GM23338 (cell line): ENCODE data around the gene SCRT2. TPM values are rescaled to one million over a fixed set of nuclear protein-coding genes. Genes with fewer than 3 reads are reported as not detected.

Source experiments
- ATAC-seq: fragments of 200-7000 bp; cut with Tn5 transposase; 3 replicates; pipeline ENCODE4 v1.9.1; 2020
- DNase-seq: peaks from one replicate; pipeline ENCODE4 v3.0.0-alpha.2; 2015; ENCODE audit warnings: low spot score
- H2AFZ ChIP-seq: fragments of 200-600 bp; sonication (generic); 2 replicates; pipeline ENCODE4 v1.8.0; 2016; ENCODE audit warnings: antibody characterized with exemption, mild to moderate bottlenecking, moderate library complexity
- H3F3A ChIP-seq: fragments of 200-600 bp; sonication (generic); replicated peaks from 2 replicates; pipeline ENCODE4 v1.8.0; 2017; ENCODE audit warnings: antibody characterized with exemption, mixed run types, low read depth
- H3K27ac ChIP-seq: fragments of 200-600 bp; sonication (generic); 2 replicates; pipeline ENCODE4 v1.6.1; 2016; ENCODE audit warnings: low read depth
- H3K27me3 ChIP-seq: fragments of 200-600 bp; sonication (generic); 2 replicates; pipeline ENCODE4 v1.8.0; 2016; ENCODE audit warnings: mild to moderate bottlenecking, mixed run types, moderate library complexity; ENCODE audit not compliant: insufficient read depth
- H3K36me3 ChIP-seq: fragments of 200-600 bp; sonication (generic); 2 replicates; pipeline ENCODE4 v1.8.0; 2016; ENCODE audit warnings: mild to moderate bottlenecking; ENCODE audit not compliant: insufficient read depth
- H3K4me1 ChIP-seq: fragments of 200-600 bp; sonication (generic); 2 replicates; pipeline ENCODE4 v1.8.0; 2016; ENCODE audit warnings: mild to moderate bottlenecking, moderate library complexity; ENCODE audit not compliant: insufficient read depth
- H3K4me2 ChIP-seq: fragments of 200-600 bp; sonication (generic); 2 replicates; pipeline ENCODE4 v1.7.1; 2017; ENCODE audit warnings: mixed run types
- H3K4me3 ChIP-seq: fragments of 200-600 bp; sonication (generic); 2 replicates; pipeline ENCODE4 v1.6.1; 2016; ENCODE audit warnings: mixed run types
- H3K79me2 ChIP-seq: fragments of 200-600 bp; sonication (generic); replicated peaks from 2 replicates; pipeline ENCODE4 v1.8.0; 2017; ENCODE audit warnings: mild to moderate bottlenecking; ENCODE audit not compliant: insufficient read depth
- H3K9me2 ChIP-seq: fragments of 200-600 bp; sonication (generic); 2 replicates; pipeline ENCODE4 v1.8.0; 2017; ENCODE audit not compliant: insufficient read depth
- H4K20me1 ChIP-seq: fragments of 200-600 bp; sonication (generic); replicated peaks from 2 replicates; pipeline ENCODE4 v1.8.0; 2017; ENCODE audit warnings: mild to moderate bottlenecking; ENCODE audit not compliant: insufficient read depth
- H3K27ac Mint-ChIP-seq: 2 replicates; pipeline ENCODE4 v1.8.0; 2020; ENCODE audit warnings: inconsistent platforms, mild to moderate bottlenecking, moderate library complexity, mixed read lengths
- H3K27me3 Mint-ChIP-seq: 3 replicates; pipeline ENCODE4 v1.8.0; 2022; ENCODE audit warnings: low read depth, mild to moderate bottlenecking, moderate library complexity, mixed read lengths, inconsistent platforms; ENCODE audit not compliant: insufficient read depth, poor library complexity
- H3K36me3 Mint-ChIP-seq: 3 replicates; pipeline ENCODE4 v1.8.0; 2021; ENCODE audit warnings: low read depth, mild to moderate bottlenecking, inconsistent platforms, moderate library complexity, mixed read lengths
- H3K4me1 Mint-ChIP-seq: 3 replicates; pipeline ENCODE4 v1.8.0; 2020; ENCODE audit warnings: mild to moderate bottlenecking, inconsistent platforms, mixed read lengths
- H3K4me3 Mint-ChIP-seq: 3 replicates; pipeline ENCODE4 v1.8.0; 2021; ENCODE audit warnings: moderate library complexity, mild to moderate bottlenecking, inconsistent platforms, mixed read lengths
- H3K9me3 Mint-ChIP-seq: 3 replicates; pipeline ENCODE4 v1.8.0; 2020; ENCODE audit warnings: moderate library complexity, mild to moderate bottlenecking, inconsistent platforms, mixed read lengths
- CREB1 ChIP-seq: fragments of 250-450 bp; sonication (Bioruptor Pico); IDR thresholded peaks from 2 replicates; pipeline ENCODE4 v1.5.0; 2020; ENCODE audit warnings: low read depth, mild to moderate bottlenecking, moderate library complexity
- EZH2 ChIP-seq: fragments of 200-600 bp; sonication (generic); IDR thresholded peaks from one replicate; pipeline ENCODE4 v1.8.0; 2017; ENCODE audit warnings: antibody characterized with exemption, mild to moderate bottlenecking, low read depth; ENCODE audit not compliant: unreplicated experiment
- JUNB ChIP-seq: IDR thresholded peaks from one replicate; pipeline ENCODE4 v1.6.1; 2016; ENCODE audit warnings: antibody characterized with exemption; ENCODE audit not compliant: unreplicated experiment
- NANOG ChIP-seq: IDR thresholded peaks from 2 replicates; pipeline ENCODE4 v1.6.1; 2016; ENCODE audit warnings: antibody characterized with exemption, borderline replicate concordance
- POLR2AphosphoS5 ChIP-seq: IDR thresholded peaks from 2 replicates; pipeline ENCODE4 v1.6.1; 2016; ENCODE audit warnings: antibody characterized with exemption, low read depth
- STAT1 ChIP-seq: IDR thresholded peaks from one replicate; pipeline ENCODE4 v1.6.1; 2016; ENCODE audit warnings: antibody characterized with exemption; ENCODE audit not compliant: unreplicated experiment
- ZNF114 ChIP-seq: fragments of 250-450 bp; sonication (Bioruptor Pico); IDR thresholded peaks from 2 replicates; pipeline ENCODE4 v1.5.0; 2020; ENCODE audit warnings: mild to moderate bottlenecking, moderate library complexity
- ZNF331 ChIP-seq: fragments of 250-450 bp; sonication (Bioruptor Pico); IDR thresholded peaks from 2 replicates; pipeline ENCODE4 v1.5.0; 2020; ENCODE audit warnings: low read depth, mild to moderate bottlenecking, moderate library complexity
- polyA plus RNA-seq: library from polyadenylated mRNA; unstranded; fragments of >200 nt; fragmentation: Nextera tagmentation; extraction: Ambion mirVana; gene quantifications from 2 replicates; pipeline ENCODE4 v1.2.1, GENCODE V29; 2016
- total RNA-seq: library from RNA; depleted of rRNA; stranded (reverse); fragments of >200 nt; shearing (Covaris generic); gene quantifications from 2 replicates; pipeline ENCODE4 v1.2.3, GENCODE V29; 2014
- TF ChIP-seq, protein P1 (sequence below), 2 experiments: fragments of 200-600 bp in 1 of 2; sonication (generic) in 1 of 2; conservative IDR thresholded peaks; 2 replicates each; pipeline versions ENCODE4 v1.5.1 to v1.6.1; 2016 to 2017; ENCODE audit warnings: antibody characterized with exemption in 2 of 2, low read depth in 2 of 2, mild to moderate bottlenecking in 2 of 2, moderate library complexity in 1 of 2
- TF ChIP-seq, protein P2 (sequence below): IDR thresholded peaks from one replicate; pipeline ENCODE4 v1.6.1; 2018; ENCODE audit warnings: antibody characterized with exemption; ENCODE audit not compliant: unreplicated experiment
- TF ChIP-seq, protein P3 (sequence below): IDR thresholded peaks from 2 replicates; pipeline ENCODE4 v1.6.1; 2016; ENCODE audit warnings: antibody characterized with exemption

The SCRT2 gene
- total and polyA plus RNA-seq, 2 experiments from 2014 or later: 0.31 TPM; not detected in 1

DNA sequence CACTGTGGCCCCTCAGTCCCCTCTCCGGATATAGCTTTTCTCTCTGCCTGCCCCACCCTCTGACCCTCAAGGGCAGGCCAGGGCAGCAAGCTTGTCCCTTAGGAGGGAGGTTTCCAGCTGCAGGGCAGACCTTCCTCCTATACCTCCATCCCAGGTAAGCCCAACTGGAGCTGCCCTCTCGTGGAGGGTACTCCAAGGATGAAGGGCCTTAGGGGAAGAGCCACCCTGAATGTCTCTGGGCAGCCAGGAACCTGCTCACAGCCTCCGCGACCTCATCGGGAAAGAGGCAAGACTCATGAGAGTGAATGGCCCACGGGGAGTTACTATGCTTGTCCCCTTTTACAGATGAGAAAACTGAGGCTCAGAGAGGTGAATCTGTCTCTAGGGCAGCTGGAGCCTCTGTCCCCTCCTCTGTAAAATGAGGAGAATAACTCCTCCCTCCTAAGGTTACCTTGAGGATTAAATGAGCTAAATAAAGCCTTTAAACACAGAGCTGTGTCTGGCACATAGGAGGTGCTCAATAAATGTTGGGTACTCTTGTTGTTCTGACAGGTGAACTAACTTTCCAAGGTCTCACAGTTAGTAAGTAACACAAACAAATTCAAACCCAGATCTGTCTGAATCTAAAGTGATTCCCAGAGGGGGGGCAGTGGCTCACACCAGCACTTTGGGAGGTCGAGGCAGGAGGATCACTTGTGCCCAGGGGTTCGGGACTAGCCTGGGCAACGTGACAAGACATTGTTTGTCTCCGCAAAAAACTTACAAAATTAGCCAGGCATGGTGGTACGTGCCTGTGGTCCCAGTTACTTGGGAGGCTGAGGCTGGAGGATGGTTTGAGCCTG lies 34.7 kb downstream of the SCRT2 start:
- H3K79me2 ChIP-seq: no peaks in the 10 kb centered on the region
- no peaks in the 10 kb centered on the region for H3K9me2 ChIP-seq
- Mint-ChIP-seq H3K9me3 (peaks cover 11% of the 10 kb centered on the region), H3K27me3 (peaks cover 20% of the 10 kb centered on the region), H3K4me3 (peak overlapping the region; percentile 55), H3K27ac (no peak overlapping the region), H3K4me1 (peaks cover 9% of the 10 kb centered on the region), H3K36me3 (peaks cover 3% of the 10 kb centered on the region; the same call in 1 of the 3 replicates)
- no peak for ATAC-seq
- no peak for TF ChIP-seq ZNF331
- TF ChIP-seq, protein P1, sequence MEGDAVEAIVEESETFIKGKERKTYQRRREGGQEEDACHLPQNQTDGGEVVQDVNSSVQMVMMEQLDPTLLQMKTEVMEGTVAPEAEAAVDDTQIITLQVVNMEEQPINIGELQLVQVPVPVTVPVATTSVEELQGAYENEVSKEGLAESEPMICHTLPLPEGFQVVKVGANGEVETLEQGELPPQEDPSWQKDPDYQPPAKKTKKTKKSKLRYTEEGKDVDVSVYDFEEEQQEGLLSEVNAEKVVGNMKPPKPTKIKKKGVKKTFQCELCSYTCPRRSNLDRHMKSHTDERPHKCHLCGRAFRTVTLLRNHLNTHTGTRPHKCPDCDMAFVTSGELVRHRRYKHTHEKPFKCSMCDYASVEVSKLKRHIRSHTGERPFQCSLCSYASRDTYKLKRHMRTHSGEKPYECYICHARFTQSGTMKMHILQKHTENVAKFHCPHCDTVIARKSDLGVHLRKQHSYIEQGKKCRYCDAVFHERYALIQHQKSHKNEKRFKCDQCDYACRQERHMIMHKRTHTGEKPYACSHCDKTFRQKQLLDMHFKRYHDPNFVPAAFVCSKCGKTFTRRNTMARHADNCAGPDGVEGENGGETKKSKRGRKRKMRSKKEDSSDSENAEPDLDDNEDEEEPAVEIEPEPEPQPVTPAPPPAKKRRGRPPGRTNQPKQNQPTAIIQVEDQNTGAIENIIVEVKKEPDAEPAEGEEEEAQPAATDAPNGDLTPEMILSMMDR (conservative IDR thresholded peaks at IDR 0.05; ENCODE audit: low read depth in 2 of 2): peak in 1 of 2 experiments; percentile 29; a peak in 1 of 4 replicates
- no peak for TF ChIP-seq STAT1
- TF ChIP-seq NANOG: no peak
- no peak for TF ChIP-seq ZNF114 (CRISPR knock-in tag)
- no peak overlapping the region for H3K4me3 ChIP-seq
- H3K27ac ChIP-seq: no peak overlapping the region
- no peaks in the 10 kb centered on the region for H3K27me3 ChIP-seq
- no peaks in the 10 kb centered on the region for H3K36me3 ChIP-seq
- H4K20me1 ChIP-seq: no peaks in the 10 kb centered on the region
- no peak for DNase-seq
- no peak overlapping the region; the same call in 1 of the 2 replicates for H2AFZ ChIP-seq
- H3F3A ChIP-seq: peaks cover 15% of the 10 kb centered on the region; the same call in 1 of the 2 replicates
- 0 out of 2 replicates have a peak, but pooled peaks cover 3% of the 10 kb centered on the region for H3K4me1 ChIP-seq
- no peak overlapping the region for H3K4me2 ChIP-seq

DNA sequence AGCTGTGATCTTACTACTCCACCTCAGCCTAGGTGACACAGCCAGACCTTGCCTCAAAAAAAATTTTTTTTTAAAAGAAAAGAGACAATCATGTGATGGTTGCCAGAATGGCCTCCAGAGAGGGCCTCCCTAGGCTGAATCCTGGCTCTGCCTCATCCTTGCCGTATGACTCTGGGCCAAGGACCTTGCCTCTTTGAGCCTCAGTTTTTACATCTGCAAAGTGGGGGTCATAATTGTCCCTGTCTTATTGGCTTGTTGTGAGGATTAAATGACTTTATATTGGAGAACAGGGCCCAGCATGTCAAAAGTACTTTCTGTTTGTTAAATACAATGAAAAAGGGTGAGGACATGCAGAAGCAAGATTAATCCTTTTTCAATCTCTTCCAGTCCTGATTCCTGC lies 37.0 kb downstream of the SCRT2 start:
- H3K4me1 ChIP-seq: no peaks in the 10 kb centered on the region
- H3K9me3 Mint-ChIP-seq: peaks cover 11% of the 10 kb centered on the region
- no peak overlapping the region for H3K4me2 ChIP-seq
- H3K4me1 Mint-ChIP-seq: peaks cover 13% of the 10 kb centered on the region
- H2AFZ ChIP-seq: no peak overlapping the region
- ATAC-seq (no peak), DNase-seq (no peak)
- H3K4me3 Mint-ChIP-seq: no peak overlapping the region
- H3K36me3 Mint-ChIP-seq: peaks cover 3% of the 10 kb centered on the region; the same call in 1 of the 3 replicates
- no peak overlapping the region for H3K27ac ChIP-seq
- H3K27ac Mint-ChIP-seq: no peak overlapping the region
- H4K20me1 ChIP-seq: no peaks in the 10 kb centered on the region
- peaks cover 15% of the 10 kb centered on the region; the same call in 1 of the 2 replicates for H3F3A ChIP-seq
- H3K9me2 ChIP-seq: no peaks in the 10 kb centered on the region
- H3K36me3 ChIP-seq: no peaks in the 10 kb centered on the region
- H3K27me3 ChIP-seq: no peaks in the 10 kb centered on the region
- H3K79me2 ChIP-seq: no peaks in the 10 kb centered on the region
- no peak overlapping the region for H3K4me3 ChIP-seq
- peaks cover 19% of the 10 kb centered on the region for H3K27me3 Mint-ChIP-seq
- TF ChIP-seq POLR2AphosphoS5 (no peak), ZNF114 (CRISPR knock-in tag) (no peak), JUNB (no peak), ZNF331 (no peak), CREB1 (CRISPR knock-in tag) (no peak), EZH2 (no peak)
- TF ChIP-seq, protein P2, sequence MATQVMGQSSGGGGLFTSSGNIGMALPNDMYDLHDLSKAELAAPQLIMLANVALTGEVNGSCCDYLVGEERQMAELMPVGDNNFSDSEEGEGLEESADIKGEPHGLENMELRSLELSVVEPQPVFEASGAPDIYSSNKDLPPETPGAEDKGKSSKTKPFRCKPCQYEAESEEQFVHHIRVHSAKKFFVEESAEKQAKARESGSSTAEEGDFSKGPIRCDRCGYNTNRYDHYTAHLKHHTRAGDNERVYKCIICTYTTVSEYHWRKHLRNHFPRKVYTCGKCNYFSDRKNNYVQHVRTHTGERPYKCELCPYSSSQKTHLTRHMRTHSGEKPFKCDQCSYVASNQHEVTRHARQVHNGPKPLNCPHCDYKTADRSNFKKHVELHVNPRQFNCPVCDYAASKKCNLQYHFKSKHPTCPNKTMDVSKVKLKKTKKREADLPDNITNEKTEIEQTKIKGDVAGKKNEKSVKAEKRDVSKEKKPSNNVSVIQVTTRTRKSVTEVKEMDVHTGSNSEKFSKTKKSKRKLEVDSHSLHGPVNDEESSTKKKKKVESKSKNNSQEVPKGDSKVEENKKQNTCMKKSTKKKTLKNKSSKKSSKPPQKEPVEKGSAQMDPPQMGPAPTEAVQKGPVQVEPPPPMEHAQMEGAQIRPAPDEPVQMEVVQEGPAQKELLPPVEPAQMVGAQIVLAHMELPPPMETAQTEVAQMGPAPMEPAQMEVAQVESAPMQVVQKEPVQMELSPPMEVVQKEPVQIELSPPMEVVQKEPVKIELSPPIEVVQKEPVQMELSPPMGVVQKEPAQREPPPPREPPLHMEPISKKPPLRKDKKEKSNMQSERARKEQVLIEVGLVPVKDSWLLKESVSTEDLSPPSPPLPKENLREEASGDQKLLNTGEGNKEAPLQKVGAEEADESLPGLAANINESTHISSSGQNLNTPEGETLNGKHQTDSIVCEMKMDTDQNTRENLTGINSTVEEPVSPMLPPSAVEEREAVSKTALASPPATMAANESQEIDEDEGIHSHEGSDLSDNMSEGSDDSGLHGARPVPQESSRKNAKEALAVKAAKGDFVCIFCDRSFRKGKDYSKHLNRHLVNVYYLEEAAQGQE: no peak
- TF ChIP-seq, protein P3, sequence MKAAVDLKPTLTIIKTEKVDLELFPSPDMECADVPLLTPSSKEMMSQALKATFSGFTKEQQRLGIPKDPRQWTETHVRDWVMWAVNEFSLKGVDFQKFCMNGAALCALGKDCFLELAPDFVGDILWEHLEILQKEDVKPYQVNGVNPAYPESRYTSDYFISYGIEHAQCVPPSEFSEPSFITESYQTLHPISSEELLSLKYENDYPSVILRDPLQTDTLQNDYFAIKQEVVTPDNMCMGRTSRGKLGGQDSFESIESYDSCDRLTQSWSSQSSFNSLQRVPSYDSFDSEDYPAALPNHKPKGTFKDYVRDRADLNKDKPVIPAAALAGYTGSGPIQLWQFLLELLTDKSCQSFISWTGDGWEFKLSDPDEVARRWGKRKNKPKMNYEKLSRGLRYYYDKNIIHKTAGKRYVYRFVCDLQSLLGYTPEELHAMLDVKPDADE: no peak
